Adipocyte (in vitro differentiated cells): ENCODE measurements around the gene OTULIN.

Source experiments
- DNase-seq: peaks from one replicate; pipeline ENCODE4 v3.0.0-alpha.2; 2015; ENCODE audit warnings: low read depth
- H3K27me3 ChIP-seq: replicated peaks from 2 replicates; pipeline ENCODE4 v1.7.0; 2013; ENCODE audit warnings: mild to moderate bottlenecking, low read length, moderate library complexity; ENCODE audit not compliant: control insufficient read depth, insufficient read depth
- H3K36me3 ChIP-seq: 2 replicates; pipeline ENCODE4 v1.7.0; 2013; ENCODE audit warnings: low read length, mild to moderate bottlenecking, moderate library complexity; ENCODE audit not compliant: control insufficient read depth, insufficient read depth, severe bottlenecking
- H3K4me1 ChIP-seq: 2 replicates; pipeline ENCODE4 v1.7.0; 2013; ENCODE audit warnings: mild to moderate bottlenecking, low read length, moderate library complexity; ENCODE audit not compliant: control insufficient read depth, insufficient read depth
- H3K4me3 ChIP-seq: 2 replicates; pipeline ENCODE4 v1.7.0; 2013; ENCODE audit warnings: mild to moderate bottlenecking, low read length, moderate library complexity
- H3K9ac ChIP-seq: 2 replicates; pipeline ENCODE4 v1.7.0; 2013; ENCODE audit warnings: mild to moderate bottlenecking, low read length, moderate library complexity
- H3K9me3 ChIP-seq: 2 replicates; pipeline ENCODE4 v1.7.0; 2013; ENCODE audit warnings: mild to moderate bottlenecking, low read length, moderate library complexity; ENCODE audit not compliant: control insufficient read depth

OTULIN gene

DNA sequence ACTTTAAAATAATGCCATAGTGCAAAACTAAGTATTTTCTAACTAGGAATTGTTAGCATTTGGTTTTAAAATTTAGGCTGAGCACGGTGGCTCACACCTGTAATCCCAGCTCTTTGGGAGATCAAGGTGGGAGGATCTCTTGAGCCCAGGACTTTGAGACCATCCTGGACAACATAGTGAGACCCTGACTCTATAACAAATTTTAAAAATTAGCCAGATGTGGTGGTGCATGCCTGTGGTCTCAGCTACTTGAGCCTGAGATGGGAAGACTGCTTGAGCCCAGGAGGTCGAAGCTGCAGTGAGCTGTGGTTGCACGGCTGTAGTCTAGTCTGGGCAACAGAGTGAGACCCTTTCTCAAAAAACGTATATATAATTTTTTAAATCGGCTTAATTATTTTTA is 4.9 kb downstream of the OTULIN start:
- Histone ChIP-seq H3K9ac (no peak overlapping the region), H3K4me1 (peaks cover 23% of the 10 kb centered on the region), H3K4me3 (no peak overlapping the region), H3K36me3 (no peaks in the 10 kb centered on the region), H3K27me3 (no peaks in the 10 kb centered on the region), H3K9me3 (no peaks in the 10 kb centered on the region)
- no peak for DNase-seq

DNA sequence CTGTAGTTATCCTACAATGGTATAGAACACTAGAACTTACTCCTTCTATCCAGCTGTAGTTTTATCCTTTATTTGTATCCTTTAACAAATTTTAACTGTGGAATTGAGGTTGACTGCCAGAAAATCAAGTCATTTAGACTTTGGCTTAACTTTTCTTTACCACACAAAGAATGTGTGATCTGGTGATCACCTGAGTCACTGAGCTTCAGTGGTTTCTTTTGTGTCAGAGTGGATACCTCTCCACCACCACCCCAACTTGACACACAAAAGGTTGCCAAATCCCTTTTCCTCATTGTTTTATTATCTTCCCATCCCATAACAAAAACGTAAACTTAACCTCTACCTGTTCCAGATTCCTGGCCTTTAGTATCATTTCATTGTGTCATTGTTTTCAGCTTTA is 5.5 kb downstream of the OTULIN start:
- Histone ChIP-seq H3K9me3 (no peaks in the 10 kb centered on the region), H3K9ac (no peak overlapping the region), H3K36me3 (no peaks in the 10 kb centered on the region), H3K4me3 (no peak overlapping the region), H3K27me3 (no peaks in the 10 kb centered on the region), H3K4me1 (peaks cover 23% of the 10 kb centered on the region)
- no peak for DNase-seq

- Histone ChIP-seq H3K4me1 (peaks cover 14% of the 10 kb centered on the region), H3K27me3 (no peaks in the 10 kb centered on the region), H3K36me3 (no peaks in the 10 kb centered on the region), H3K4me3 (no peak overlapping the region), H3K9ac (no peak overlapping the region), H3K9me3 (no peaks in the 10 kb centered on the region)
- DNase-seq: no peak
These were observed 6.9 kb downstream of the OTULIN start for GRCh38 chr5:14671414-14671813.

GRCh38 chr5:14672082-14672481 is 7.6 kb downstream of the OTULIN start:
- no peaks in the 10 kb centered on the region for H3K36me3 ChIP-seq
- DNase-seq: no peak
- H3K4me3 ChIP-seq: no peak overlapping the region
- H3K9ac ChIP-seq: no peak overlapping the region
- H3K9me3 ChIP-seq: no peaks in the 10 kb centered on the region
- peaks cover 11% of the 10 kb centered on the region for H3K4me1 ChIP-seq
- no peaks in the 10 kb centered on the region for H3K27me3 ChIP-seq

DNA sequence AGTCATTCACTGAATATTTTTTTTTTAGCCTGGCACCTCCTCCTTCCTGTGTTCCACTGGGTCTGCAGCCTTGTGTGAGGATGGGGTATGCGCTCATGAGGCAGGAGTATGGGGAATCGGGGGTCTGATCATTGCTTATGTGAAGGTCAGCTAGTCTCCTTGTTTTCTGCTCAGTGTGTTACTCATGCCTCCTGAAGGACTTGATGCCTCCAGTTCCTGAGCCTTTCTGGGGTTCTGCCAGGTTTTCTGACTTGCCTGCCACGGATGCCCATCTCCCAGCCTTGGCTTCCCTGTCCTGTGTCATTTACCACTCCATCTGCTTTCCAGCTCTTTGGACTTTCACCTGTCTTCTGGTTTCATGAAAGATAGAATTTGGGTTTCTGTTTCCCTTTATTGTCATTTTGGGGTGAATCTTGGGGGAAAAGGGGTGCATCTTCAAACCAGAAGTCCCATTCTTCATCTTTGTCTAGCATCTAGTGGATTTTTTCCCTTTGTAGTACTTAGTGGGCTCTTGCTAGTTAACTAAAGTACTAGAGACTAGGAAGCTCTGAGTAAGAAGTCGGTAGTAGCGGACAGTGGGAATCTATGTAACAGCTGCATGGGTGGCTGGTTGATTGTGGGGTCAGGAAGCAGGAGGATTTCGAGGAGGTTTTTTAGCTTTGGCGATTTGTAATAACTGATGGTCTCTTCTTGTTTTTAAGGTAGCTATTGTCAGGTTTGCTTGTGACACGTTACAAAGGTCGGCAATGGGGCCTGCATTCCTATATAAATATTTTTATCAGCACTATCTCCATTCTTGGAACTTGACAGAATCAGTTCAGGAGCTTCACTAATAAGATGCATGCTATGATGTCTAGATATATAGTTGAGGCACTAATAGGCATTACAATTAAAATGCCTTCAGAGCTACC is 8.2 kb downstream of the OTULIN start:
- Histone ChIP-seq H3K36me3 (no peaks in the 10 kb centered on the region), H3K4me1 (peaks cover 10% of the 10 kb centered on the region), H3K4me3 (no peak overlapping the region), H3K9me3 (no peaks in the 10 kb centered on the region), H3K27me3 (no peaks in the 10 kb centered on the region), H3K9ac (no peak overlapping the region)
- DNase-seq: no peak

DNA sequence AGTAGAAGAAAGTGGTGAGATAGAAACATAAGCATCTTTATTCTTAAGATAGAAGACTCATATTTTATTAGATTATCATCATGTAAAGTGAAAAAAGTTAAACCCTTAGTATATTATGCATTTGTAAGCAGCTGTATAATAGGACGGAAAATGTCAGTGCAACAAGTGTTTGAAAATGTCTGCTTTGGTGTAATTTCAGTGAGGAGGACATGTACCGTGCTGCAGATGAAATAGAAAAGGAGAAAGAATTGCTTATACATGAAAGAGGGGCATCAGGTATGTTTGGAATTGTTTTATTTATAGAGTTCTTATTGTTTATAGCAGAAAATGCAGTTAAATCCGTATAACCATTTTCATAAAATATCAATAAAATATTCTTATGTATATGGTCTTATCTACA is 8.9 kb downstream of the OTULIN start:
- no peak for DNase-seq
- no peaks in the 10 kb centered on the region for H3K27me3 ChIP-seq
- H3K9ac ChIP-seq: no peak overlapping the region
- H3K36me3 ChIP-seq: no peaks in the 10 kb centered on the region
- H3K4me3 ChIP-seq: no peak overlapping the region
- peaks cover 8% of the 10 kb centered on the region for H3K4me1 ChIP-seq
- no peaks in the 10 kb centered on the region for H3K9me3 ChIP-seq

GRCh38 chr5:14674983-14675854 is 10.7 kb downstream of the OTULIN start:
- no peaks in the 10 kb centered on the region for H3K27me3 ChIP-seq
- H3K4me1 ChIP-seq: peaks cover 15% of the 10 kb centered on the region
- H3K9me3 ChIP-seq: no peaks in the 10 kb centered on the region
- DNase-seq: no peak
- H3K36me3 ChIP-seq: peaks cover 10% of the 10 kb centered on the region
- no peak overlapping the region for H3K9ac ChIP-seq
- H3K4me3 ChIP-seq: no peak overlapping the region

DNA sequence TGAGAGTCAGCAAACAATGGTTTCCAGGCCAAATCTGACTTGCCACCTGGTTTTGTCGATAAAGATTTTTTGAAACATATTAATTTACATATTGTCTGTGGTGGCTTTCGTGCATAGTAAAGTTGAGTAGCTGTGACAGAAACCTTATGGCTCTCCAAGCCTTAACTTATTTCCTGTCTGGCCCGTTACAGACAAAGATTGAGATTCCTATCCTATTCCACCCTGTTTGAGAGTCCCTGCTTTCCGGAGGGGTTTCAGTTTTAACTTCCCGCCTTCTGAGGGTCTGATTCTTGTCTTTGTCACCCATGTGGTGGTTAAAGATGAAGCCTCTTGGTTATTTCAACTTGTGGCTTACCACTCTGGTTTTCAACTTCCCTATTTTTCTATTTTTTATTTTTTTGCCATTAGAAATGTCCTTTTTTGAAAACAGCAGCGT is 11.4 kb downstream of the OTULIN start:
- no peak overlapping the region for H3K4me3 ChIP-seq
- DNase-seq: no peak

DNA sequence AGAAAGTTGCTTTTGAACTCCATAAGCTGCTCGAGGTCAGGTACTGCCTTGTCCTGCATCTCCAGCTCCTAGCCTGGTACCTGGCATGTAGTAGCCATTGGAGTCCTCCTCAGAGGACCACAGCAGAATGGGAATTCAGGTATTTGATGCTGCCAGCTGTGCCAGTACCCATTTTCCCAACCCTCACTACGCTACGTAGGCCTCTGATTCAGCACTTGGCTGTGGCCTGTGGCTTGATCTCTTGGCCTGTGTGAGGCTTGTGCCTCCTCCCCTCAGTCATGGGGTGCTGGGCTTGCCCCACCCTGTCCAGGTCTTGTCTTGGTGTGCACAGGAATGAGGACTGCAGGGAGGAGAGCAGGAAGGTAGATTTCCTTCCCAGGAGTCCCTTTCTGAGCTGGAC is 11.8 kb downstream of the OTULIN start:
- Histone ChIP-seq H3K4me1 (peaks cover 15% of the 10 kb centered on the region), H3K4me3 (no peak overlapping the region), H3K27me3 (no peaks in the 10 kb centered on the region), H3K9me3 (no peaks in the 10 kb centered on the region), H3K9ac (no peak overlapping the region), H3K36me3 (peaks cover 18% of the 10 kb centered on the region)
- no peak for DNase-seq

More for the DNA sequence above, 11.4 kb downstream of the OTULIN start:
- no peaks in the 10 kb centered on the region for H3K9me3 ChIP-seq
- peaks cover 14% of the 10 kb centered on the region for H3K36me3 ChIP-seq
- H3K4me1 ChIP-seq: peaks cover 15% of the 10 kb centered on the region
- H3K27me3 ChIP-seq: no peaks in the 10 kb centered on the region
- H3K9ac ChIP-seq: no peak overlapping the region

GRCh38 chr5:14678773-14679334 is 14.3 kb downstream of the OTULIN start:
- H3K4me1 ChIP-seq: peaks cover 11% of the 10 kb centered on the region
- H3K9ac ChIP-seq: no peak overlapping the region
- no peak overlapping the region for H3K4me3 ChIP-seq
- no peaks in the 10 kb centered on the region for H3K27me3 ChIP-seq
- no peak for DNase-seq
- no peaks in the 10 kb centered on the region for H3K9me3 ChIP-seq
- peaks cover 43% of the 10 kb centered on the region for H3K36me3 ChIP-seq

GRCh38 chr5:14679595-14679994 is 15.1 kb downstream of the OTULIN start:
- Histone ChIP-seq H3K27me3 (no peaks in the 10 kb centered on the region), H3K9ac (no peak overlapping the region), H3K4me3 (no peak overlapping the region), H3K4me1 (peaks cover 11% of the 10 kb centered on the region), H3K36me3 (peaks cover 50% of the 10 kb centered on the region), H3K9me3 (no peaks in the 10 kb centered on the region)
- no peak for DNase-seq
